Activated naive CD4-positive, alpha-beta T cell treated with anti-CD3 and anti-CD28 coated beads, Interleukin-2, amount 10 ng/mL, durations not matched to agents 7 days and 5 days (primary cell): ENCODE results near the gene UQCC3.
"Not testable (repeated sequence)": the region's sequence is repeated elsewhere in the genome, so short reads cannot be mapped to it uniquely, and the experiment has no call there.

ENCODE experiments used
- CTCF ChIA-PET: fragments of 350-600 bp; sonication (Branson Sonifier 250); formaldehyde crosslinking; loops from one replicate; lab custom pipeline; 2021; ENCODE audit warnings: antibody characterized with exemption; lab: Charles Lee
- DNase-seq: peaks from one replicate; pipeline ENCODE4 v3.0.0-alpha.2; 2020
- H3K27ac Mint-ChIP-seq: one replicate; pipeline ENCODE4 v1.8.0; 2021; ENCODE audit warnings: mild to moderate bottlenecking, moderate library complexity, mixed read lengths
- H3K27me3 Mint-ChIP-seq: one replicate; pipeline ENCODE4 v1.8.0; 2021; ENCODE audit warnings: mild to moderate bottlenecking, mixed read lengths
- H3K36me3 Mint-ChIP-seq: one replicate; pipeline ENCODE4 v1.8.0; 2021; ENCODE audit warnings: mixed read lengths
- H3K4me1 Mint-ChIP-seq: one replicate; pipeline ENCODE4 v1.8.0; 2021; ENCODE audit warnings: mixed read lengths
- H3K4me3 Mint-ChIP-seq: one replicate; pipeline ENCODE4 v1.8.0; 2021; ENCODE audit warnings: mild to moderate bottlenecking, moderate library complexity, mixed read lengths
- H3K9me3 Mint-ChIP-seq: one replicate; pipeline ENCODE4 v1.8.0; 2021; ENCODE audit warnings: mixed read lengths

UQCC3 gene

GRCh38 chr11:62675415-62675814 lies 3.9 kb downstream of the UQCC3 start:
- H3K4me1 Mint-ChIP-seq, result peaks cover 65% of the 10 kb centered on the region
- not testable (repeated sequence) for DNase-seq, H3K9me3 Mint-ChIP-seq, H3K27ac Mint-ChIP-seq, H3K4me3 Mint-ChIP-seq, H3K27me3 Mint-ChIP-seq
- H3K36me3 Mint-ChIP-seq, result peaks cover 36% of the 10 kb centered on the region
- CTCF ChIA-PET, result interaction anchor here (0.9 to 2.1 kb wide), 3 partner anchors 19 to 64 kb away, joined by 3 to 8 read pairs (median 3); no protein-coding TSS in a partner anchor

GRCh38 chr11:62676698-62677097 lies 5.2 kb downstream of the UQCC3 start:
- CTCF ChIA-PET, result interaction anchor here (0.8 to 1.2 kb wide), 2 partner anchors 17 to 69 kb away, joined by 3 read pairs; no protein-coding TSS in a partner anchor
- H3K4me1 Mint-ChIP-seq, result peaks cover 65% of the 10 kb centered on the region
- H3K9me3 Mint-ChIP-seq, result no peaks in the 10 kb centered on the region
- H3K4me3 Mint-ChIP-seq, result peak overlapping the region; percentile 88
- peak overlapping the region; percentile 12 for H3K27ac Mint-ChIP-seq
- DNase-seq, result no peak
- peaks cover 36% of the 10 kb centered on the region for H3K36me3 Mint-ChIP-seq
- no peaks in the 10 kb centered on the region for H3K27me3 Mint-ChIP-seq

- Mint-ChIP-seq H3K4me3 (peak overlapping the region; percentile 88), H3K27me3 (no peaks in the 10 kb centered on the region), H3K27ac (peak overlapping the region; percentile 51), H3K9me3 (no peaks in the 10 kb centered on the region), H3K4me1 (peaks cover 64% of the 10 kb centered on the region), H3K36me3 (peaks cover 35% of the 10 kb centered on the region)
- CTCF ChIA-PET, result interaction anchor here (0.7 to 0.8 kb wide), 3 partner anchors 44 to 204 kb away, joined by 3 to 5 read pairs (median 3); partner anchors contain the start of gene SLC3A2
- no peak for DNase-seq
Observed at GRCh38 chr11:62677156-62677555, 5.7 kb downstream of the UQCC3 start.

- CTCF ChIA-PET, result interaction anchor here (0.7 to 0.8 kb wide), 3 partner anchors 44 to 204 kb away, joined by 3 to 5 read pairs (median 3); partner anchors contain the start of gene SLC3A2
- H3K27ac Mint-ChIP-seq, result peak overlapping the region; percentile 90
- no peak for DNase-seq
- H3K9me3 Mint-ChIP-seq, result no peaks in the 10 kb centered on the region
- peaks cover 32% of the 10 kb centered on the region for H3K36me3 Mint-ChIP-seq
- peak overlapping the region; percentile 88 for H3K4me3 Mint-ChIP-seq
- peaks cover 58% of the 10 kb centered on the region for H3K4me1 Mint-ChIP-seq
- no peaks in the 10 kb centered on the region for H3K27me3 Mint-ChIP-seq
Observed at GRCh38 chr11:62677714-62678113, 6.2 kb downstream of the UQCC3 start.

- Mint-ChIP-seq H3K36me3 (peaks cover 31% of the 10 kb centered on the region), H3K4me1 (peaks cover 52% of the 10 kb centered on the region), H3K27ac (peak overlapping the region; percentile 90), H3K4me3 (peak overlapping the region; percentile 88), H3K9me3 (no peaks in the 10 kb centered on the region), H3K27me3 (no peaks in the 10 kb centered on the region)
- no peak for DNase-seq
- CTCF ChIA-PET, result no interaction called here
Observed at GRCh38 chr11:62678433-62678769, 6.9 kb downstream of the UQCC3 start.

- H3K27ac Mint-ChIP-seq, result peak within 1 kb of the TSS; percentile 90
- H3K4me3 Mint-ChIP-seq, result peak within 1 kb of the TSS; percentile 88
- H3K27me3 Mint-ChIP-seq, result no peaks in the 10 kb centered on the region
- H3K36me3 Mint-ChIP-seq, result peaks cover 26% of the 10 kb centered on the region
- peaks cover 47% of the 10 kb centered on the region for H3K4me1 Mint-ChIP-seq
- H3K9me3 Mint-ChIP-seq, result no peaks in the 10 kb centered on the region
- CTCF ChIA-PET, result interaction anchor here (0.7 to 3.1 kb wide), 6 partner anchors 11 to 112 kb away, joined by 3 to 40 read pairs (median 7); partner anchors contain the start of genes BSCL2, GNG3 and LRRN4CL
- peak; percentile 92 for DNase-seq
Observed at GRCh38 chr11:62678770-62679696, 7.6 kb downstream of the UQCC3 start, which contains the start of gene UBXN1. TSS of gene UBXN1 (minus strand) at chr11:62679073. CDS start at chr11:62678923, 150 bp downstream.

GRCh38 chr11:62680825-62681240 lies 9.4 kb downstream of the UQCC3 start:
- Mint-ChIP-seq H3K27ac (peak overlapping the region; percentile 49), H3K9me3 (no peaks in the 10 kb centered on the region), H3K27me3 (no peaks in the 10 kb centered on the region), H3K4me3 (peak overlapping the region; percentile 6), H3K36me3 (peaks cover 20% of the 10 kb centered on the region), H3K4me1 (peaks cover 39% of the 10 kb centered on the region)
- CTCF ChIA-PET, result interaction anchor here (0.6 to 3.1 kb wide), 20 partner anchors 9 to 340 kb away, joined by 3 to 40 read pairs (median 4); partner anchors contain the start of genes BSCL2, C11orf98, CSKMT and GNG3
- DNase-seq, result peak; percentile 61

- no peak for DNase-seq
- Mint-ChIP-seq H3K27ac (no peak overlapping the region), H3K4me1 (peaks cover 25% of the 10 kb centered on the region), H3K36me3 (peaks cover 8% of the 10 kb centered on the region), H3K27me3 (peaks cover 11% of the 10 kb centered on the region), H3K9me3 (no peaks in the 10 kb centered on the region), H3K4me3 (no peak overlapping the region)
- CTCF ChIA-PET, result interaction anchor here (2.9 kb wide), 1 partner anchor 11 kb away, joined by 11 read pairs; no protein-coding TSS in a partner anchor
Observed at GRCh38 chr11:62682518-62682917, 11.0 kb downstream of the UQCC3 start.

GRCh38 chr11:62687508-62688396 lies 16.3 kb downstream of the UQCC3 start:
- CTCF ChIA-PET, result interaction anchor here (0.6 to 0.8 kb wide), 2 partner anchors 95 to 198 kb away, joined by 3 to 5 read pairs; no protein-coding TSS in a partner anchor
- H3K36me3 Mint-ChIP-seq, result peaks cover 18% of the 10 kb centered on the region
- H3K9me3 Mint-ChIP-seq, result no peaks in the 10 kb centered on the region
- no peak for DNase-seq
- no peaks in the 10 kb centered on the region for H3K4me1 Mint-ChIP-seq
- H3K27ac Mint-ChIP-seq, result no peak overlapping the region
- H3K4me3 Mint-ChIP-seq, result no peak overlapping the region
- peaks cover 29% of the 10 kb centered on the region for H3K27me3 Mint-ChIP-seq

GRCh38 chr11:62688491-62688890 lies 17.0 kb downstream of the UQCC3 start:
- no peak for DNase-seq
- peaks cover 29% of the 10 kb centered on the region for H3K27me3 Mint-ChIP-seq
- H3K4me1 Mint-ChIP-seq, result no peaks in the 10 kb centered on the region
- H3K4me3 Mint-ChIP-seq, result no peak overlapping the region
- H3K27ac Mint-ChIP-seq, result no peak overlapping the region
- peaks cover 20% of the 10 kb centered on the region for H3K36me3 Mint-ChIP-seq
- no peaks in the 10 kb centered on the region for H3K9me3 Mint-ChIP-seq
- CTCF ChIA-PET, result interaction anchor here (0.6 to 2.1 kb wide), 5 partner anchors 8 to 199 kb away, joined by 3 to 11 read pairs (median 4); partner anchors contain the start of gene MTA2

GRCh38 chr11:62689421-62690183 lies 18.1 kb downstream of the UQCC3 start, which contains the start of gene LRRN4CL:
TSS of gene LRRN4CL (minus strand) at chr11:62689530. CDS start at chr11:62688508, 1,022 bp downstream.
- Mint-ChIP-seq H3K9me3 (no peaks in the 10 kb centered on the region), H3K27me3 (peaks cover 29% of the 10 kb centered on the region), H3K27ac (no peak within 1 kb of the TSS), H3K36me3 (peaks cover 23% of the 10 kb centered on the region), H3K4me1 (peaks cover under 1% of the 10 kb centered on the region), H3K4me3 (no peak within 1 kb of the TSS)
- CTCF ChIA-PET, result interaction anchor here (1.0 to 2.1 kb wide), 5 partner anchors 9 to 129 kb away, joined by 3 to 11 read pairs (median 4); partner anchors contain the start of gene MTA2
- DNase-seq, result no peak

- not testable (repeated sequence) for H3K27me3 Mint-ChIP-seq, DNase-seq, H3K9me3 Mint-ChIP-seq, H3K4me3 Mint-ChIP-seq, H3K27ac Mint-ChIP-seq, H3K4me1 Mint-ChIP-seq
- peaks cover 25% of the 10 kb centered on the region for H3K36me3 Mint-ChIP-seq
- CTCF ChIA-PET, result interaction anchor here (0.6 to 4.4 kb wide), 20 partner anchors 10 to 293 kb away, joined by 3 to 40 read pairs (median 5); partner anchors contain the start of genes BSCL2, GNG3, LBHD1 and MTA2
Observed at GRCh38 chr11:62693624-62694023, 22.2 kb downstream of the UQCC3 start.
